ENCODE measurements around the gene HSPBAP1. TPM values are rescaled to one million over a fixed set of nuclear protein-coding genes. Genes with fewer than 3 reads are reported as not detected.

HSPBAP1 gene
- total and polyA plus RNA-seq, 2 of the 13 experiments (the other 11 are each of a cell fraction or from before 2014, with no cell fraction given) = 4.2 to 5.1 TPM

DNA sequence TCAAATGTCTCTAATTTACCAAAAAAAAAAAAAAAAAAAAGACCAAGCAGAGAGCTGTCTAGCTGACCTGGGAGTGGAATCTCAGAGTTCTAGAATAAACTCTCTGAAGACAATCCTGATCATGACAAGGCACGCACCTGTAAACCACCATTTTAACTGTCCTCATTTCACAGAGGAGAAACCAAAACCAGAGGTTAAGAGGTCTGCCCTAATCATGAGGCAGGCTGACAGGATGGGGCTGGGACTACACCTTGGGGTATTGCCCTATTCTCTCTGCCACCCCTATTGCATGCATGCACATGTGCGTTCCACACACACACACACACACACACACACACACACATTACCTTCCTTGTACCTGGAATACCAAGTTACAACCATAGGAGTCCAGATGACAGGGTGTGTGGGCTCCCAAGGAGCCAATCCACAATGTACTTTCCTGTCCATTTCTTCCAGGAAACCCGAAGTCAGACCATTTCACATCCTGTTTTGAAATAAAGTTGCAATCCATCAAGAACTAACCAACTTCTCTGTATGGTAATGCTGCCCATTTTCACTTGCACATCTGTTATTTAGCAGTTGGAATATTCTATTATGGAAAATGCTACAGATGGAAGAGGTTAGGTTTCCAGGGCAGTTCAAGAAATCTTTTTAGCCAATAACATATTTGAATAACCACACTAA, 34.6 kb downstream of the HSPBAP1 start:
- 85% methylated on average over 3 of the region's 3 CpGs for WGBS (ENCODE audit: low lambda C conversion rate)
- intact Hi-C loops (cut with micrococcal nuclease; ENCODE audit: unreplicated experiment) = loop anchor here (10.0 kb wide), 1 partner anchor 96 kb away; no protein-coding TSS in a partner anchor
- BruUV-seq (replicated peaks) = no TSS peak

More for the DNA sequence above, 34.6 kb downstream of the HSPBAP1 start:
- Histone ChIP-seq H3K27ac (ENCODE audit: extremely low read length, insufficient read depth, low read length) (no peak overlapping the region), H3K9me3 (ENCODE audit: low read length) (no peaks in the 10 kb centered on the region), H2AFZ (ENCODE audit: low read length) (no peak overlapping the region), H3K79me2 (ENCODE audit: insufficient read depth, low read length) (no peaks in the 10 kb centered on the region), H3K27me3 (ENCODE audit: control insufficient read depth in 1 of 2, insufficient read depth in 2 of 2, low read length in 2 of 2) (no peaks in the 10 kb centered on the region), H3K4me3 (replicated peaks in 1 of 3; ENCODE audit: insufficient read depth in 1 of 3, low read depth in 2 of 3, low read length in 3 of 3) (no peak overlapping the region), H3K4me1 (ENCODE audit: insufficient read depth, low read length) (no peaks in the 10 kb centered on the region), H3K9ac (ENCODE audit: insufficient read depth, low read depth, low read length) (no peak overlapping the region), H3K36me3 (replicated peaks in 1 of 2; ENCODE audit: control insufficient read depth in 1 of 2, insufficient read depth in 2 of 2, low read length in 2 of 2) (0 out of 5 replicates have a peak, but pooled peaks cover 0 to 4% of the 10 kb centered on the region in 2 experiments), H3K4me2 (ENCODE audit: low read depth, low read length) (no peak overlapping the region), H4K20me1 (ENCODE audit: insufficient read depth, low read length) (no peaks in the 10 kb centered on the region)
- in situ Hi-C loops (cut with HindIII; ENCODE audit: extremely low pct_ligation_motif_present, low pct_unique_long_range_greater_than_20kb) = loop anchor here (25.0 kb wide), 1 partner anchor 278 kb away; the partner anchor contains the start of gene SEMA5B
- no peak for TF ChIP-seq KDM6A (CRISPR knock-in tag; IDR thresholded peaks at IDR 0.05; ENCODE audit: low read depth)
- TF ChIP-seq ELF4 (CRISPR knock-in tag; IDR thresholded peaks at IDR 0.05; ENCODE audit: borderline replicate concordance) = no peak
- TF ChIP-seq, protein P1, sequence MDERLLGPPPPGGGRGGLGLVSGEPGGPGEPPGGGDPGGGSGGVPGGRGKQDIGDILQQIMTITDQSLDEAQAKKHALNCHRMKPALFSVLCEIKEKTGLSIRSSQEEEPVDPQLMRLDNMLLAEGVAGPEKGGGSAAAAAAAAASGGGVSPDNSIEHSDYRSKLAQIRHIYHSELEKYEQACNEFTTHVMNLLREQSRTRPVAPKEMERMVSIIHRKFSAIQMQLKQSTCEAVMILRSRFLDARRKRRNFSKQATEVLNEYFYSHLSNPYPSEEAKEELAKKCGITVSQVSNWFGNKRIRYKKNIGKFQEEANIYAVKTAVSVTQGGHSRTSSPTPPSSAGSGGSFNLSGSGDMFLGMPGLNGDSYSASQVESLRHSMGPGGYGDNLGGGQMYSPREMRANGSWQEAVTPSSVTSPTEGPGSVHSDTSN (CRISPR knock-in tag; IDR thresholded peaks at IDR 0.05) = no peak
- TF ChIP-seq, protein P2, sequence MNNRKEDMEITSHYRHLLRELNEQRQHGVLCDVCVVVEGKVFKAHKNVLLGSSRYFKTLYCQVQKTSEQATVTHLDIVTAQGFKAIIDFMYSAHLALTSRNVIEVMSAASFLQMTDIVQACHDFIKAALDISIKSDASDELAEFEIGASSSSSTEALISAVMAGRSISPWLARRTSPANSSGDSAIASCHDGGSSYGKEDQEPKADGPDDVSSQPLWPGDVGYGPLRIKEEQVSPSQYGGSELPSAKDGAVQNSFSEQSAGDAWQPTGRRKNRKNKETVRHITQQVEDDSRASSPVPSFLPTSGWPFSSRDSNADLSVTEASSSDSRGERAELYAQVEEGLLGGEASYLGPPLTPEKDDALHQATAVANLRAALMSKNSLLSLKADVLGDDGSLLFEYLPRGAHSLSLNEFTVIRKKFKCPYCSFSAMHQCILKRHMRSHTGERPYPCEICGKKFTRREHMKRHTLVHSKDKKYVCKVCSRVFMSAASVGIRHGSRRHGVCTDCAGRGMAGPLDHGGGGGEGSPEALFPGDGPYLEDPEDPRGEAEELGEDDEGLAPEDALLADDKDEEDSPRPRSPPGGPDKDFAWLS (CRISPR knock-in tag; IDR thresholded peaks at IDR 0.05; ENCODE audit: borderline replicate concordance) = no peak
- no peak for TF ChIP-seq HNRNPLL (IDR thresholded peaks at IDR 0.05; ENCODE audit: low read depth, low read length, poor library complexity, severe bottlenecking)
- TF ChIP-seq ZNF543 (CRISPR knock-in tag; IDR thresholded peaks at IDR 0.05) = no peak
- no peak for TF ChIP-seq NRL (CRISPR knock-in tag; IDR thresholded peaks at IDR 0.05; ENCODE audit: borderline replicate concordance)
- no peak for TF ChIP-seq ZNF510 (CRISPR knock-in tag; IDR thresholded peaks at IDR 0.05; ENCODE audit: low read depth)
- TF ChIP-seq, protein P3, sequence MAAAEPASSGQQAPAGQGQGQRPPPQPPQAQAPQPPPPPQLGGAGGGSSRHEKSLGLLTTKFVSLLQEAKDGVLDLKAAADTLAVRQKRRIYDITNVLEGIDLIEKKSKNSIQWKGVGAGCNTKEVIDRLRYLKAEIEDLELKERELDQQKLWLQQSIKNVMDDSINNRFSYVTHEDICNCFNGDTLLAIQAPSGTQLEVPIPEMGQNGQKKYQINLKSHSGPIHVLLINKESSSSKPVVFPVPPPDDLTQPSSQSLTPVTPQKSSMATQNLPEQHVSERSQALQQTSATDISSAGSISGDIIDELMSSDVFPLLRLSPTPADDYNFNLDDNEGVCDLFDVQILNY (CRISPR knock-in tag; conservative IDR thresholded peaks at IDR 0.05) = no peak
- TF ChIP-seq CC2D1A (CRISPR knock-in tag; IDR thresholded peaks at IDR 0.05) = no peak
- TF ChIP-seq, protein P4, sequence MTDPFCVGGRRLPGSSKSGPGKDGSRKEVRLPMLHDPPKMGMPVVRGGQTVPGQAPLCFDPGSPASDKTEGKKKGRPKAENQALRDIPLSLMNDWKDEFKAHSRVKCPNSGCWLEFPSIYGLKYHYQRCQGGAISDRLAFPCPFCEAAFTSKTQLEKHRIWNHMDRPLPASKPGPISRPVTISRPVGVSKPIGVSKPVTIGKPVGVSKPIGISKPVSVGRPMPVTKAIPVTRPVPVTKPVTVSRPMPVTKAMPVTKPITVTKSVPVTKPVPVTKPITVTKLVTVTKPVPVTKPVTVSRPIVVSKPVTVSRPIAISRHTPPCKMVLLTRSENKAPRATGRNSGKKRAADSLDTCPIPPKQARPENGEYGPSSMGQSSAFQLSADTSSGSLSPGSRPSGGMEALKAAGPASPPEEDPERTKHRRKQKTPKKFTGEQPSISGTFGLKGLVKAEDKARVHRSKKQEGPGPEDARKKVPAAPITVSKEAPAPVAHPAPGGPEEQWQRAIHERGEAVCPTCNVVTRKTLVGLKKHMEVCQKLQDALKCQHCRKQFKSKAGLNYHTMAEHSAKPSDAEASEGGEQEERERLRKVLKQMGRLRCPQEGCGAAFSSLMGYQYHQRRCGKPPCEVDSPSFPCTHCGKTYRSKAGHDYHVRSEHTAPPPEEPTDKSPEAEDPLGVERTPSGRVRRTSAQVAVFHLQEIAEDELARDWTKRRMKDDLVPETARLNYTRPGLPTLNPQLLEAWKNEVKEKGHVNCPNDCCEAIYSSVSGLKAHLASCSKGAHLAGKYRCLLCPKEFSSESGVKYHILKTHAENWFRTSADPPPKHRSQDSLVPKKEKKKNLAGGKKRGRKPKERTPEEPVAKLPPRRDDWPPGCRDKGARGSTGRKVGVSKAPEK (CRISPR knock-in tag; IDR thresholded peaks at IDR 0.05; ENCODE audit: borderline replicate concordance) = no peak
- TF ChIP-seq SAFB2 (CRISPR knock-in tag; IDR thresholded peaks at IDR 0.05; ENCODE audit: borderline replicate concordance, low read depth) = no peak
- TF ChIP-seq ZNF878 (CRISPR knock-in tag; IDR thresholded peaks at IDR 0.05) = no peak
- TF ChIP-seq, protein P5, sequence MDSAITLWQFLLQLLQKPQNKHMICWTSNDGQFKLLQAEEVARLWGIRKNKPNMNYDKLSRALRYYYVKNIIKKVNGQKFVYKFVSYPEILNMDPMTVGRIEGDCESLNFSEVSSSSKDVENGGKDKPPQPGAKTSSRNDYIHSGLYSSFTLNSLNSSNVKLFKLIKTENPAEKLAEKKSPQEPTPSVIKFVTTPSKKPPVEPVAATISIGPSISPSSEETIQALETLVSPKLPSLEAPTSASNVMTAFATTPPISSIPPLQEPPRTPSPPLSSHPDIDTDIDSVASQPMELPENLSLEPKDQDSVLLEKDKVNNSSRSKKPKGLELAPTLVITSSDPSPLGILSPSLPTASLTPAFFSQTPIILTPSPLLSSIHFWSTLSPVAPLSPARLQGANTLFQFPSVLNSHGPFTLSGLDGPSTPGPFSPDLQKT (CRISPR knock-in tag; IDR thresholded peaks at IDR 0.05; ENCODE audit: borderline replicate concordance) = no peak
- POLR2A ChIA-PET = no interaction called here
- ATAC-seq (no peak), FAIRE-seq (no peak), DNase-seq (ENCODE audit: low spot score) (no peak)
- CTCF ChIA-PET (ENCODE audit: low intra/inter-chr PET ratio, low total read pairs) = no interaction called here

Data from HepG2 (cell line).